Keratinocyte (primary cell): ENCODE measurements around the gene GCNT2. TPM values are rescaled to one million over a fixed set of nuclear protein-coding genes. Genes with fewer than 3 reads are reported as not detected.

Source experiments
- DNase-seq: peaks from one replicate; pipeline ENCODE4 v3.0.0-alpha.2; 2011; ENCODE audit warnings: low read depth, missing footprints, low spot score
- FAIRE-seq: peaks from 2 replicates; lab custom pipeline; 2011; peaks lifted over from hg19 to GRCh38; lab: Jason Lieb, UNC
- H2AFZ ChIP-seq: 2 replicates; pipeline ENCODE4 v1.6.0; 2012; ENCODE audit warnings: low read length, control low read depth, inconsistent platforms; ENCODE audit not compliant: control insufficient read depth
- H3K27ac ChIP-seq: 2 replicates; pipeline ENCODE4 v1.5.1; 2011; ENCODE audit warnings: low read length; ENCODE audit not compliant: control insufficient read depth, insufficient read depth
- H3K27me3 ChIP-seq: 3 replicates; pipeline ENCODE4 v1.6.0; 2011; ENCODE audit warnings: low read length; ENCODE audit not compliant: control insufficient read depth, insufficient read depth; ENCODE audit errors: extremely low read depth
- H3K36me3 ChIP-seq, 2 experiments: 2 replicates in 1 of 2; 3 replicates in 1 of 2; pipeline ENCODE4 v1.5.1; 2011; ENCODE audit warnings: low read length in 2 of 2, mild to moderate bottlenecking in 1 of 2; ENCODE audit not compliant: control insufficient read depth in 2 of 2, insufficient read depth in 2 of 2; ENCODE audit errors: extremely low read depth in 1 of 2
- H3K4me1 ChIP-seq: 3 replicates; pipeline ENCODE4 v1.5.1; 2011; ENCODE audit warnings: low read length; ENCODE audit not compliant: control insufficient read depth, insufficient read depth; ENCODE audit errors: extremely low read depth
- H3K4me2 ChIP-seq: 3 replicates; pipeline ENCODE4 v1.6.0; 2011; ENCODE audit warnings: low read depth, low read length; ENCODE audit not compliant: control insufficient read depth, insufficient read depth; ENCODE audit errors: extremely low read depth
- H3K4me3 ChIP-seq, 3 experiments: fragments of 200-600 bp in 1 of 3; sonication (generic) in 1 of 3; 2 replicates in 2 of 3; 3 replicates in 1 of 3; pipeline ENCODE4 v1.5.1; 2011 to 2016; ENCODE audit warnings: low read length in 3 of 3, mild to moderate bottlenecking in 3 of 3, control low read depth in 2 of 3, inconsistent platforms in 1 of 3, low read depth in 1 of 3, mixed read lengths in 1 of 3, mixed run types in 1 of 3, moderate library complexity in 1 of 3; ENCODE audit not compliant: control insufficient read depth in 2 of 3, insufficient read depth in 2 of 3; ENCODE audit errors: extremely low read depth in 1 of 3
- H3K79me2 ChIP-seq: 2 replicates; pipeline ENCODE4 v1.6.0; 2012; ENCODE audit warnings: low read length; ENCODE audit not compliant: control insufficient read depth, insufficient read depth
- H3K9ac ChIP-seq: 3 replicates; pipeline ENCODE4 v1.6.0; 2011; ENCODE audit warnings: low read length; ENCODE audit not compliant: control insufficient read depth, insufficient read depth; ENCODE audit errors: extremely low read depth
- H3K9me1 ChIP-seq: 3 replicates; pipeline ENCODE4 v1.6.0; 2011; ENCODE audit warnings: low read length; ENCODE audit not compliant: control insufficient read depth, insufficient read depth; ENCODE audit errors: extremely low read depth
- H3K9me3 ChIP-seq: 2 replicates; pipeline ENCODE4 v1.5.1; 2012; ENCODE audit warnings: low read depth, low read length; ENCODE audit not compliant: control insufficient read depth
- H4K20me1 ChIP-seq: 3 replicates; pipeline ENCODE4 v1.6.0; 2011; ENCODE audit warnings: low read length; ENCODE audit not compliant: control insufficient read depth, insufficient read depth; ENCODE audit errors: extremely low read depth
- CTCF ChIP-seq, 3 experiments: IDR thresholded peaks in 1 of 3; conservative IDR thresholded peaks in 1 of 3; optimal IDR thresholded peaks in 1 of 3; 2 replicates in 2 of 3; 3 replicates in 1 of 3; pipeline versions ENCODE3 to v1.5.1; 2011; ENCODE audit warnings: low read length in 3 of 3, mild to moderate bottlenecking in 3 of 3, moderate library complexity in 2 of 3, control low read depth in 1 of 3, inconsistent platforms in 1 of 3; ENCODE audit not compliant: insufficient read depth in 2 of 3; ENCODE audit errors: extremely low read depth in 1 of 3
- EZH2 ChIP-seq: IDR thresholded peaks from one replicate; pipeline ENCODE4 v1.6.1; 2012; ENCODE audit warnings: inconsistent platforms, mild to moderate bottlenecking, low read length, moderate library complexity
- dilution Hi-C: fragments of 300-500 bp; cut with MboI; formaldehyde crosslinking; loops from one replicate; pipeline ENCODE4 v1.7.0; 2020; ENCODE audit warnings: low sequenced_read_pairs; ENCODE audit not compliant: extremely low pct_ligation_motif_present
- polyA plus RNA-seq, 5 experiments: library from polyadenylated mRNA; depleted of rRNA in 3 of 5; stranded (reverse) in 3 of 5; stranded (forward) in 1 of 5; unstranded in 1 of 5; fragments of >200 nt; gene quantifications; 1 replicate in 1 of 5; 2 replicates in 3 of 5; 3 replicates in 1 of 5; pipeline versions ENCODE4 v1.2.1 to v1.2.3, GENCODE V29; 2011 to 2012; ENCODE audit warnings: missing spikeins in 2 of 5, low read depth in 1 of 5, low replicate concordance in 1 of 5

The GCNT2 gene
- polyA plus RNA-seq, 1 donor (not counting 4 experiments of a cell fraction or from before 2014, with no cell fraction given): 7.3 TPM

GRCh38 chr6:10484912-10485311, 36.2 kb upstream of the GCNT2 start:
- dilution Hi-C loops: no loop called here
- Histone ChIP-seq H3K79me2 (no peaks in the 10 kb centered on the region), H3K4me2 (no peak overlapping the region), H3K4me3 (no peak overlapping the region), H3K27me3 (peaks cover 3% of the 10 kb centered on the region), H3K9ac (no peak overlapping the region), H3K4me1 (peaks cover 10% of the 10 kb centered on the region), H3K27ac (no peak overlapping the region), H4K20me1 (no peaks in the 10 kb centered on the region), H3K9me1 (no peaks in the 10 kb centered on the region), H3K36me3 (no peaks in the 10 kb centered on the region), H2AFZ (no peak overlapping the region), H3K9me3 (no peaks in the 10 kb centered on the region)
- no peak for FAIRE-seq
- TF ChIP-seq CTCF (optimal IDR thresholded peaks at IDR 0.05 in 1 of 3, IDR thresholded peaks at IDR 0.05 in 1 of 3, conservative IDR thresholded peaks at IDR 0.05 in 1 of 3; ENCODE audit: extremely low read depth in 1 of 3, insufficient read depth in 2 of 3, low read length in 3 of 3): no peak
- no peak for TF ChIP-seq EZH2
- no peak for DNase-seq

- no peak for FAIRE-seq
- dilution Hi-C loops: no loop called here
- peaks cover 10% of the 10 kb centered on the region for H3K4me1 ChIP-seq
- TF ChIP-seq CTCF (optimal IDR thresholded peaks at IDR 0.05 in 1 of 3, IDR thresholded peaks at IDR 0.05 in 1 of 3, conservative IDR thresholded peaks at IDR 0.05 in 1 of 3; ENCODE audit: extremely low read depth in 1 of 3, insufficient read depth in 2 of 3, low read length in 3 of 3) (no peak), EZH2 (no peak)
- no peaks in the 10 kb centered on the region for H3K9me3 ChIP-seq
- no peaks in the 10 kb centered on the region for H3K9me1 ChIP-seq
- H3K27ac ChIP-seq: no peak overlapping the region
- H2AFZ ChIP-seq: no peak overlapping the region
- DNase-seq: no peak
- no peak overlapping the region for H3K9ac ChIP-seq
- H4K20me1 ChIP-seq: no peaks in the 10 kb centered on the region
- no peaks in the 10 kb centered on the region for H3K79me2 ChIP-seq
- H3K4me3 ChIP-seq: no peak overlapping the region
- no peak overlapping the region for H3K4me2 ChIP-seq
- no peaks in the 10 kb centered on the region for H3K36me3 ChIP-seq
- peaks cover 3% of the 10 kb centered on the region for H3K27me3 ChIP-seq
Measured at GRCh38 chr6:10485406-10485805, 35.7 kb upstream of the GCNT2 start.
